Mucosa of descending colon (tissue), 3 donors: ENCODE data around the gene SEC11C. TPM values are rescaled to one million over a fixed set of nuclear protein-coding genes. Genes with fewer than 3 reads are reported as not detected.

Source experiments
- ATAC-seq: fragments of 200-7000 bp; cut with Tn5 transposase; one replicate; pipeline ENCODE4 v1.9.1; 2020; ENCODE audit warnings: mild to moderate bottlenecking, moderate library complexity
- DNase-seq, 3 donors: peaks; one replicate each; pipeline ENCODE4 v3.0.0-alpha.2; 2020
- H3K36me3 ChIP-seq: fragments of 200-600 bp; one replicate; pipeline ENCODE4 v1.8.0; 2021; ENCODE audit warnings: low read depth, mild to moderate bottlenecking
- H3K4me1 ChIP-seq: fragments of 200-600 bp; one replicate; pipeline ENCODE4 v1.8.0; 2021; ENCODE audit warnings: low read depth, mild to moderate bottlenecking
- H3K4me3 ChIP-seq: fragments of 200-600 bp; one replicate; pipeline ENCODE4 v1.8.0; 2021; ENCODE audit warnings: mild to moderate bottlenecking
- H3K9me3 ChIP-seq: fragments of 200-600 bp; one replicate; pipeline ENCODE4 v1.8.0; 2021; ENCODE audit warnings: mild to moderate bottlenecking
- CTCF ChIP-seq: fragments of 200-600 bp; IDR thresholded peaks from one replicate; pipeline ENCODE4 v1.8.0; 2022; ENCODE audit warnings: antibody characterized with exemption, mild to moderate bottlenecking
- intact Hi-C, 2 donors: fragments of 100-400 bp; cut with DNase I in 1 of 2; cut with micrococcal nuclease in 1 of 2; formaldehyde crosslinking; loops; one replicate each; pipeline versions ENCODE4 v1.11.0 to v1.11.1; 2022; cut with DNase I, micrococcal nuclease
- total RNA-seq, 3 donors: library from RNA; stranded (reverse); fragmentation: NEBNext Ultra II Directional in 2 of 3; extraction: Animal tissue kit (Norgen Biotek cat#: 25700) in 2 of 3; gene quantifications; one replicate each; pipeline versions ENCODE4 v1.2.1 to v1.2.4, GENCODE V29; 2021 to 2023
- donor health status: DM: no; HTN: no; CAD: no; lungs with moderate emphysema.
- donor health status: DM: no; HTN: no; CAD: no.
- donor health status: DM: no; HTN: yes; CAD: no.

SEC11C gene
- total RNA-seq, 3 donors from 2014 or later = 41.5 to 68.9 (median 52.7) TPM

- DNase-seq (no peak), ATAC-seq (no peak)
- TF ChIP-seq CTCF = no peak
- H3K4me1 ChIP-seq = no peaks in the 10 kb centered on the region
- no peaks in the 10 kb centered on the region for H3K36me3 ChIP-seq
- no peaks in the 10 kb centered on the region for H3K9me3 ChIP-seq
- intact Hi-C loops = no loop called here
- no peak overlapping the region for H3K4me3 ChIP-seq
These were observed 16.6 kb downstream of the SEC11C start for GRCh38 chr18:59156316-59156715.

GRCh38 chr18:59159265-59159664, 19.6 kb downstream of the SEC11C start:
- intact Hi-C loops = no loop called here
- Histone ChIP-seq H3K4me1 (no peaks in the 10 kb centered on the region), H3K9me3 (no peaks in the 10 kb centered on the region), H3K4me3 (no peak overlapping the region), H3K36me3 (no peaks in the 10 kb centered on the region)
- DNase-seq = no peak
- no peak for TF ChIP-seq CTCF
- no peak for ATAC-seq

GRCh38 chr18:59159986-59160385, 20.3 kb downstream of the SEC11C start:
- intact Hi-C loops = no loop called here
- ATAC-seq = no peak
- no peak overlapping the region for H3K4me3 ChIP-seq
- DNase-seq = no peak
- no peaks in the 10 kb centered on the region for H3K36me3 ChIP-seq
- no peaks in the 10 kb centered on the region for H3K9me3 ChIP-seq
- TF ChIP-seq CTCF = no peak
- H3K4me1 ChIP-seq = no peaks in the 10 kb centered on the region

- no peak for DNase-seq
- no peak for ATAC-seq
- TF ChIP-seq CTCF = no peak
- Histone ChIP-seq H3K4me1 (no peaks in the 10 kb centered on the region), H3K4me3 (no peak overlapping the region), H3K36me3 (no peaks in the 10 kb centered on the region), H3K9me3 (peaks cover 16% of the 10 kb centered on the region)
- intact Hi-C loops = no loop called here
These were observed 33.1 kb downstream of the SEC11C start for GRCh38 chr18:59172664-59173249.

GRCh38 chr18:59177485-59177884, 37.8 kb downstream of the SEC11C start:
- ATAC-seq (no peak), DNase-seq (no peak)
- H3K36me3 ChIP-seq = no peaks in the 10 kb centered on the region
- no peaks in the 10 kb centered on the region for H3K4me1 ChIP-seq
- H3K4me3 ChIP-seq = no peak overlapping the region
- peaks cover 11% of the 10 kb centered on the region for H3K9me3 ChIP-seq
- TF ChIP-seq CTCF = no peak
- intact Hi-C loops = no loop called here
